HL-60 (cell line): ENCODE measurements around the gene KLF2.

ENCODE experiments used
- DNase-seq, 2 experiments: peaks; one replicate each; pipeline ENCODE4 v3.0.0-alpha.2; 2010 to 2020; ENCODE audit warnings: low read depth in 1 of 2, low spot score in 1 of 2
- H3K27ac ChIP-seq: fragments of 250-450 bp; sonication (Bioruptor Pico); replicated peaks from 2 replicates; pipeline ENCODE4 v1.5.1; 2020; ENCODE audit warnings: mild to moderate bottlenecking, moderate library complexity
- H3K27me3 ChIP-seq: fragments of 250-450 bp; sonication (Bioruptor Pico); 2 replicates; pipeline ENCODE4 v1.5.1; 2021; ENCODE audit warnings: mild to moderate bottlenecking, moderate library complexity; ENCODE audit not compliant: insufficient read depth, poor library complexity, severe bottlenecking
- H3K4me3 ChIP-seq: replicated peaks from 2 replicates; pipeline ENCODE4 v1.5.1; 2011; ENCODE audit warnings: mild to moderate bottlenecking, control low read depth, low read length; ENCODE audit not compliant: insufficient read depth
- GABPA ChIP-seq: IDR thresholded peaks from 2 replicates; pipeline ENCODE4 v1.6.1; 2012; ENCODE audit warnings: low read depth
- POLR2AphosphoS5 ChIP-seq: IDR thresholded peaks from 2 replicates; pipeline ENCODE4 v1.6.1; 2012; ENCODE audit warnings: low read depth
- SPI1 ChIP-seq: IDR thresholded peaks from 2 replicates; pipeline ENCODE4 v1.6.1; 2012; ENCODE audit warnings: low read depth, mild to moderate bottlenecking, borderline replicate concordance
- TF ChIP-seq, protein P1 (sequence below): IDR thresholded peaks from one replicate; pipeline ENCODE4 v1.5.1; 2011; ENCODE audit warnings: low read length, control low read depth, inconsistent platforms; ENCODE audit not compliant: insufficient read depth
- TF ChIP-seq, protein P2 (sequence below): IDR thresholded peaks from 2 replicates; pipeline ENCODE4 v1.6.1; 2012; ENCODE audit warnings: low read depth; ENCODE audit not compliant: insufficient replicate concordance

The KLF2 gene

DNA sequence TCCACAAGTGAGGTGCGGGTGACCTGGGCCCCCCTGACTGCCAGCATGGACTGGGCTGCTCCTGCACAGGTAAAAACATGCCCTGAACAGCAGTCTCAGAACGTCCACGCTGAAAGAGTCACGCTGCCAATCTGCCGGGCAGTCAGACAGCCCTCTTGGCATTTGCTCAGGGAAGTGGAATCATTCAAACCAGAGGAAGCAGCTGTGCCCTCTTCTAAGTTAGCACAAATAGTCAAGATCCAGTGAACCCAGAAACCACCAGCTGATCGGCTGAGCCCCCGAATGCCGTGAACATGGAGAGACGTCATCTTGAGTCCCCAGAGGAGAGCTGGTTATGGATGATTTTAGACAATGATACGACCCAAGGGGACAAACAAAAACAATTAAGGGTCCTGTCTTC, 34.4 kb downstream of the KLF2 start:
- TF ChIP-seq, protein P1, sequence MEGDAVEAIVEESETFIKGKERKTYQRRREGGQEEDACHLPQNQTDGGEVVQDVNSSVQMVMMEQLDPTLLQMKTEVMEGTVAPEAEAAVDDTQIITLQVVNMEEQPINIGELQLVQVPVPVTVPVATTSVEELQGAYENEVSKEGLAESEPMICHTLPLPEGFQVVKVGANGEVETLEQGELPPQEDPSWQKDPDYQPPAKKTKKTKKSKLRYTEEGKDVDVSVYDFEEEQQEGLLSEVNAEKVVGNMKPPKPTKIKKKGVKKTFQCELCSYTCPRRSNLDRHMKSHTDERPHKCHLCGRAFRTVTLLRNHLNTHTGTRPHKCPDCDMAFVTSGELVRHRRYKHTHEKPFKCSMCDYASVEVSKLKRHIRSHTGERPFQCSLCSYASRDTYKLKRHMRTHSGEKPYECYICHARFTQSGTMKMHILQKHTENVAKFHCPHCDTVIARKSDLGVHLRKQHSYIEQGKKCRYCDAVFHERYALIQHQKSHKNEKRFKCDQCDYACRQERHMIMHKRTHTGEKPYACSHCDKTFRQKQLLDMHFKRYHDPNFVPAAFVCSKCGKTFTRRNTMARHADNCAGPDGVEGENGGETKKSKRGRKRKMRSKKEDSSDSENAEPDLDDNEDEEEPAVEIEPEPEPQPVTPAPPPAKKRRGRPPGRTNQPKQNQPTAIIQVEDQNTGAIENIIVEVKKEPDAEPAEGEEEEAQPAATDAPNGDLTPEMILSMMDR = no peak
- TF ChIP-seq, protein P2, sequence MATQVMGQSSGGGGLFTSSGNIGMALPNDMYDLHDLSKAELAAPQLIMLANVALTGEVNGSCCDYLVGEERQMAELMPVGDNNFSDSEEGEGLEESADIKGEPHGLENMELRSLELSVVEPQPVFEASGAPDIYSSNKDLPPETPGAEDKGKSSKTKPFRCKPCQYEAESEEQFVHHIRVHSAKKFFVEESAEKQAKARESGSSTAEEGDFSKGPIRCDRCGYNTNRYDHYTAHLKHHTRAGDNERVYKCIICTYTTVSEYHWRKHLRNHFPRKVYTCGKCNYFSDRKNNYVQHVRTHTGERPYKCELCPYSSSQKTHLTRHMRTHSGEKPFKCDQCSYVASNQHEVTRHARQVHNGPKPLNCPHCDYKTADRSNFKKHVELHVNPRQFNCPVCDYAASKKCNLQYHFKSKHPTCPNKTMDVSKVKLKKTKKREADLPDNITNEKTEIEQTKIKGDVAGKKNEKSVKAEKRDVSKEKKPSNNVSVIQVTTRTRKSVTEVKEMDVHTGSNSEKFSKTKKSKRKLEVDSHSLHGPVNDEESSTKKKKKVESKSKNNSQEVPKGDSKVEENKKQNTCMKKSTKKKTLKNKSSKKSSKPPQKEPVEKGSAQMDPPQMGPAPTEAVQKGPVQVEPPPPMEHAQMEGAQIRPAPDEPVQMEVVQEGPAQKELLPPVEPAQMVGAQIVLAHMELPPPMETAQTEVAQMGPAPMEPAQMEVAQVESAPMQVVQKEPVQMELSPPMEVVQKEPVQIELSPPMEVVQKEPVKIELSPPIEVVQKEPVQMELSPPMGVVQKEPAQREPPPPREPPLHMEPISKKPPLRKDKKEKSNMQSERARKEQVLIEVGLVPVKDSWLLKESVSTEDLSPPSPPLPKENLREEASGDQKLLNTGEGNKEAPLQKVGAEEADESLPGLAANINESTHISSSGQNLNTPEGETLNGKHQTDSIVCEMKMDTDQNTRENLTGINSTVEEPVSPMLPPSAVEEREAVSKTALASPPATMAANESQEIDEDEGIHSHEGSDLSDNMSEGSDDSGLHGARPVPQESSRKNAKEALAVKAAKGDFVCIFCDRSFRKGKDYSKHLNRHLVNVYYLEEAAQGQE = no peak
- TF ChIP-seq SPI1 (no peak), GABPA (no peak), POLR2AphosphoS5 (no peak)
- no peak for DNase-seq
- Histone ChIP-seq H3K4me3 (no peak overlapping the region), H3K27ac (no peak overlapping the region), H3K27me3 (no peaks in the 10 kb centered on the region)

DNA sequence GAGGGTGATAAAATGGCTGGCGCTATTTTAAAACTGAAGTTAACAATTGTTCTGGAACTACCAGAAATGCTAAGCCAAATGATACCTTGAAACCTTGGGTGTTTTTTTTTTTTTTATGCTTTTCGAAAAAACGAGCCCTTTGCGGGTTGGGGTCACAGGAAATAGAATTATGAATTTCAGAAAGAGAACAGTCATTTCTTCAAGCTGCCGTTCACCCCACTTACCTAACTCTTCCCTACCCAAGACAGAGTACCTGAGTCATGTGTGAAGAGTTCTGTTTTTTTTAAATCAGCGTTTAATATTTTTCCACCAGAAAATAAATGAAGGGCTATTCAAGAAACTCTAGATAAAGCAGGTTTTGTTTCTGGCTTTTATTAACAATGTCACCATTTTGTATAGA, 35.3 kb downstream of the KLF2 start:
- H3K27ac ChIP-seq = no peak overlapping the region
- no peak overlapping the region for H3K4me3 ChIP-seq
- no peak for DNase-seq
- H3K27me3 ChIP-seq = no peaks in the 10 kb centered on the region
- TF ChIP-seq GABPA (no peak), POLR2AphosphoS5 (no peak)
- TF ChIP-seq, protein P2 = no peak
- TF ChIP-seq, protein P1 = no peak

DNA sequence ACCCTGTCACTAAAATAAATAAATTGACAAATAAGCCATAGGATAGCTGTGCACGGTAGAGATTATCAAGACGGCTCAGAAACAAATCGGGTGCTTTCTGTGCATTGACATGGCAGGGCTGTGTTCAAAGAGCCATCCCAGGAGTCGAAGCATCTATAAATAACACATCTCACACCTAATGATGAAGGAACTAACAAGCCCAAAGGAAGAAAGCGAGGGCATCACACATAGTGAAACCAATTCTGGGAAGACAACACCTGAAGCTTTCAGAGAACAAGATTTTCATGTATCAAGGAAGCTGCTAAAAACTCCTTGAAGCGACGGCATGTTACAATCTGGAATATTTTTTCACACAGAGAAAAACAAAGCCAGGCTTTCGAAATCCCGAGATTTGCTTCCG, 36.1 kb downstream of the KLF2 start:
- TF ChIP-seq, protein P2 = no peak
- TF ChIP-seq, protein P1 = no peak
- TF ChIP-seq POLR2AphosphoS5 = no peak
- no peak for TF ChIP-seq GABPA
- no peak for TF ChIP-seq SPI1
- H3K4me3 ChIP-seq = no peak overlapping the region
- no peaks in the 10 kb centered on the region for H3K27me3 ChIP-seq
- no peak for DNase-seq
- no peak overlapping the region for H3K27ac ChIP-seq
